HG03442 (cell line): Measurements from ENCODE around the gene SLC39A11.
"Not testable (repeated sequence)": the region's sequence is repeated elsewhere in the genome, so short reads cannot be mapped to it uniquely, and the experiment has no call there.

Experiments
- ATAC-seq: cut with Tn5 transposase; IDR thresholded peaks from one replicate; pipeline ENCODE4 v1.9.1; 2021; ENCODE audit warnings: mild to moderate bottlenecking, moderate library complexity; ENCODE audit not compliant: unreplicated experiment

Gene SLC39A11

GRCh38 chr17:72927760-72928159 is 164.7 kb downstream of the SLC39A11 start:
- ATAC-seq = no peak

GRCh38 chr17:72927146-72927545 is 165.3 kb downstream of the SLC39A11 start:
- ATAC-seq = no peak

- no peak for ATAC-seq
Measured at GRCh38 chr17:72926171-72926570, 166.3 kb downstream of the SLC39A11 start.

- no peak for ATAC-seq
Measured at GRCh38 chr17:72924196-72924595, 168.3 kb downstream of the SLC39A11 start.

GRCh38 chr17:72922219-72922618 is 170.3 kb downstream of the SLC39A11 start:
- no peak for ATAC-seq

GRCh38 chr17:72921347-72922054 is 171.0 kb downstream of the SLC39A11 start:
- ATAC-seq = no peak

GRCh38 chr17:72920513-72920912 is 172.0 kb downstream of the SLC39A11 start:
- no peak for ATAC-seq

GRCh38 chr17:72916991-72917390 is 175.5 kb downstream of the SLC39A11 start:
- no peak for ATAC-seq

- ATAC-seq = no peak
Measured at GRCh38 chr17:72915625-72916081, 176.8 kb downstream of the SLC39A11 start.

- no peak for ATAC-seq
Measured at GRCh38 chr17:72913142-72913682, 179.3 kb downstream of the SLC39A11 start.

- no peak for ATAC-seq
Measured at GRCh38 chr17:72906306-72906705, 186.2 kb downstream of the SLC39A11 start.

- no peak for ATAC-seq
Measured at GRCh38 chr17:72903522-72903921, 189.0 kb downstream of the SLC39A11 start.

- no peak for ATAC-seq
Measured at GRCh38 chr17:72901657-72902056, 190.8 kb downstream of the SLC39A11 start.

GRCh38 chr17:72901083-72901482 is 191.4 kb downstream of the SLC39A11 start:
- ATAC-seq = no peak

GRCh38 chr17:72900654-72900971 is 191.9 kb downstream of the SLC39A11 start:
- no peak for ATAC-seq

GRCh38 chr17:72898725-72899124 is 193.8 kb downstream of the SLC39A11 start:
- ATAC-seq = no peak

GRCh38 chr17:72896288-72896687 is 196.2 kb downstream of the SLC39A11 start:
- ATAC-seq = not testable (repeated sequence)

GRCh38 chr17:72891627-72892026 is 200.9 kb downstream of the SLC39A11 start:
- ATAC-seq = no peak

- no peak for ATAC-seq
Measured at GRCh38 chr17:72890711-72891110, 201.8 kb downstream of the SLC39A11 start.

- ATAC-seq = no peak
Measured at GRCh38 chr17:72887917-72888316, 204.6 kb downstream of the SLC39A11 start.

GRCh38 chr17:72887322-72887721 is 205.2 kb downstream of the SLC39A11 start:
- no peak for ATAC-seq

GRCh38 chr17:72886622-72887021 is 205.9 kb downstream of the SLC39A11 start:
- no peak for ATAC-seq

- no peak for ATAC-seq
Measured at GRCh38 chr17:72884066-72884465, 208.4 kb downstream of the SLC39A11 start.
